HEK293 (cell line): Measurements from ENCODE around the gene PCDHB9.
"Not testable (repeated sequence)": the region's sequence is repeated elsewhere in the genome, so short reads cannot be mapped to it uniquely, and the experiment has no call there.

ENCODE experiments used
- HOXA7 ChIP-seq: sonication (generic); formaldehyde crosslinking; IDR thresholded peaks from 2 replicates; pipeline ENCODE4 v1.8.1; 2022; ENCODE audit warnings: missing genetic modification reagents, borderline replicate concordance
- KLF10 ChIP-seq: fragments of 450-650 bp; IDR thresholded peaks from 2 replicates; pipeline ENCODE4 v1.5.1; 2018; ENCODE audit warnings: missing biosample characterization, mild to moderate bottlenecking, missing genetic modification characterization
- SP2 ChIP-seq: fragments of 450-650 bp; formaldehyde crosslinking; IDR thresholded peaks from 2 replicates; pipeline ENCODE4 v1.5.1; 2016; ENCODE audit warnings: missing biosample characterization, missing genetic modification characterization
- ZBTB8A ChIP-seq: fragments of 450-650 bp; formaldehyde crosslinking; IDR thresholded peaks from 2 replicates; pipeline ENCODE4 v1.5.1; 2016; ENCODE audit warnings: missing biosample characterization, missing genetic modification characterization
- ZNF175 ChIP-seq: fragments of 450-650 bp; formaldehyde crosslinking; IDR thresholded peaks from 2 replicates; pipeline ENCODE4 v1.5.1; 2016; ENCODE audit warnings: missing biosample characterization, missing genetic modification characterization
- ZNF19 ChIP-seq: fragments of 450-650 bp; formaldehyde crosslinking; IDR thresholded peaks from 2 replicates; pipeline ENCODE4; 2016; ENCODE audit warnings: missing biosample characterization, missing genetic modification characterization, low read depth
- ZNF362 ChIP-seq: fragments of 450-650 bp; formaldehyde crosslinking; IDR thresholded peaks from 2 replicates; pipeline ENCODE4 v1.5.1; 2016; ENCODE audit warnings: missing biosample characterization, missing genetic modification characterization
- ZNF549 ChIP-seq: fragments of 450-650 bp; IDR thresholded peaks from 2 replicates; pipeline ENCODE4 v1.5.1; 2018; ENCODE audit warnings: missing biosample characterization, missing genetic modification characterization, mild to moderate bottlenecking, inconsistent platforms, moderate library complexity
- ZNF596 ChIP-seq: fragments of 450-650 bp; IDR thresholded peaks from 2 replicates; pipeline ENCODE4 v1.5.0; 2018; ENCODE audit warnings: missing biosample characterization, mild to moderate bottlenecking, missing genetic modification characterization, moderate library complexity
- ZNF626 ChIP-seq: fragments of 450-650 bp; sonication (Bioruptor Pico); formaldehyde crosslinking; IDR thresholded peaks from 2 replicates; pipeline ENCODE4 v1.5.1; 2018; ENCODE audit warnings: missing biosample characterization, missing genetic modification characterization, inconsistent platforms
- TF ChIP-seq, protein P1 (sequence below): fragments of 450-650 bp; formaldehyde crosslinking; IDR thresholded peaks from 2 replicates; pipeline ENCODE4 v1.5.1; 2016; ENCODE audit warnings: missing biosample characterization, missing genetic modification characterization

DNA sequence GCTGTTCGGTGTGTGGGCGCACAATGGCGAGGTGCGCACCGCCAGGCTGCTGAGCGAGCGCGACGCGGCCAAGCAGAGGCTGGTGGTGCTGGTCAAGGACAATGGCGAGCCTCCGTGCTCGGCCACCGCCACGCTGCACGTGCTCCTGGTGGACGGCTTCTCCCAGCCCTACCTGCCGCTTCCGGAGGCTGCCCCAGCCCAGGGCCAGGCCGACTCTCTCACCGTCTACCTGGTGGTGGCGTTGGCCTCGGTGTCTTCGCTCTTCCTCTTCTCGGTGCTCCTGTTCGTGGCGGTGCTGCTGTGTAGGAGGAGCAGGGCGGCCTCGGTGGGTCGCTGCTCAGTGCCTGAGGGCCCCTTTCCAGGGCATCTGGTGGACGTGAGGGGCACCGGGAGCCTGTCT lies 7.1 kb upstream of the PCDHB9 start:
- TF ChIP-seq, protein P1, sequence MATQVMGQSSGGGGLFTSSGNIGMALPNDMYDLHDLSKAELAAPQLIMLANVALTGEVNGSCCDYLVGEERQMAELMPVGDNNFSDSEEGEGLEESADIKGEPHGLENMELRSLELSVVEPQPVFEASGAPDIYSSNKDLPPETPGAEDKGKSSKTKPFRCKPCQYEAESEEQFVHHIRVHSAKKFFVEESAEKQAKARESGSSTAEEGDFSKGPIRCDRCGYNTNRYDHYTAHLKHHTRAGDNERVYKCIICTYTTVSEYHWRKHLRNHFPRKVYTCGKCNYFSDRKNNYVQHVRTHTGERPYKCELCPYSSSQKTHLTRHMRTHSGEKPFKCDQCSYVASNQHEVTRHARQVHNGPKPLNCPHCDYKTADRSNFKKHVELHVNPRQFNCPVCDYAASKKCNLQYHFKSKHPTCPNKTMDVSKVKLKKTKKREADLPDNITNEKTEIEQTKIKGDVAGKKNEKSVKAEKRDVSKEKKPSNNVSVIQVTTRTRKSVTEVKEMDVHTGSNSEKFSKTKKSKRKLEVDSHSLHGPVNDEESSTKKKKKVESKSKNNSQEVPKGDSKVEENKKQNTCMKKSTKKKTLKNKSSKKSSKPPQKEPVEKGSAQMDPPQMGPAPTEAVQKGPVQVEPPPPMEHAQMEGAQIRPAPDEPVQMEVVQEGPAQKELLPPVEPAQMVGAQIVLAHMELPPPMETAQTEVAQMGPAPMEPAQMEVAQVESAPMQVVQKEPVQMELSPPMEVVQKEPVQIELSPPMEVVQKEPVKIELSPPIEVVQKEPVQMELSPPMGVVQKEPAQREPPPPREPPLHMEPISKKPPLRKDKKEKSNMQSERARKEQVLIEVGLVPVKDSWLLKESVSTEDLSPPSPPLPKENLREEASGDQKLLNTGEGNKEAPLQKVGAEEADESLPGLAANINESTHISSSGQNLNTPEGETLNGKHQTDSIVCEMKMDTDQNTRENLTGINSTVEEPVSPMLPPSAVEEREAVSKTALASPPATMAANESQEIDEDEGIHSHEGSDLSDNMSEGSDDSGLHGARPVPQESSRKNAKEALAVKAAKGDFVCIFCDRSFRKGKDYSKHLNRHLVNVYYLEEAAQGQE (tag by site-specific recombination): not testable (repeated sequence)
- TF ChIP-seq SP2 (tag by site-specific recombination); KLF10; ZNF626 (tag by site-specific recombination); ZNF549 (tag by site-specific recombination); ZNF362 (tag by site-specific recombination); ZNF175 (tag by site-specific recombination); ZBTB8A (tag by site-specific recombination); ZNF596; HOXA7 (CRISPR knock-in tag); ZNF19 (tag by site-specific recombination): not testable (repeated sequence)
